H9 (cell line): Measurements from ENCODE around the gene TBC1D20. TPM values are rescaled to one million over a fixed set of nuclear protein-coding genes. Genes with fewer than 3 reads are reported as not detected.

Experiments used
- DNase-seq: peaks from one replicate; pipeline ENCODE4 v3.0.0-alpha.2; 2017
- H2AFZ ChIP-seq: one replicate; pipeline ENCODE4 v1.6.1; 2013; ENCODE audit warnings: mild to moderate bottlenecking, low read length, control low read depth, moderate library complexity
- H2AK5ac ChIP-seq: 2 replicates; pipeline ENCODE4 v1.6.1; 2013; ENCODE audit warnings: low read length, control low read depth, mixed read lengths; ENCODE audit not compliant: insufficient read length
- H2BK120ac ChIP-seq: one replicate; pipeline ENCODE4 v1.6.1; 2013; ENCODE audit warnings: low read depth, mild to moderate bottlenecking, low read length, control low read depth, inconsistent platforms; ENCODE audit not compliant: poor library complexity, severe bottlenecking
- H2BK12ac ChIP-seq: 2 replicates; pipeline ENCODE4 v1.6.1; 2013; ENCODE audit warnings: low read length, control low read depth, mixed read lengths, low read depth; ENCODE audit not compliant: insufficient read length
- H2BK15ac ChIP-seq: 2 replicates; pipeline ENCODE4 v1.6.1; 2013; ENCODE audit warnings: low read depth, low read length, control low read depth
- H2BK20ac ChIP-seq: one replicate; pipeline ENCODE4 v1.6.1; 2013; ENCODE audit warnings: low read depth, mild to moderate bottlenecking, low read length, control low read depth, inconsistent platforms; ENCODE audit not compliant: poor library complexity, severe bottlenecking
- H2BK5ac ChIP-seq: 2 replicates; pipeline ENCODE4 v1.6.1; 2013; ENCODE audit warnings: low read length, control low read depth, mixed read lengths; ENCODE audit not compliant: insufficient read length
- H3K14ac ChIP-seq: 2 replicates; pipeline ENCODE4 v1.6.1; 2013; ENCODE audit warnings: low read length, control low read depth; ENCODE audit not compliant: insufficient read depth
- H3K18ac ChIP-seq: 2 replicates; pipeline ENCODE4 v1.6.1; 2013; ENCODE audit warnings: low read depth, mild to moderate bottlenecking, mixed read lengths, low read length, control low read depth; ENCODE audit not compliant: insufficient read length
- H3K23ac ChIP-seq: 2 replicates; pipeline ENCODE4 v1.6.1; 2013; ENCODE audit warnings: low read length, control low read depth, mixed read lengths, low read depth; ENCODE audit not compliant: insufficient read length
- H3K23me2 ChIP-seq: 2 replicates; pipeline ENCODE4 v1.6.1; 2013; ENCODE audit warnings: low read depth, mild to moderate bottlenecking, mixed read lengths, low read length, control low read depth; ENCODE audit not compliant: insufficient read length, poor library complexity, severe bottlenecking
- H3K27ac ChIP-seq: 2 replicates; pipeline ENCODE4 v1.5.1; 2013; ENCODE audit warnings: low read length, control low read depth, mixed read lengths, low read depth; ENCODE audit not compliant: insufficient read length
- H3K27me3 ChIP-seq: 2 replicates; pipeline ENCODE4 v1.6.1; 2013; ENCODE audit warnings: low read length, control low read depth, inconsistent platforms; ENCODE audit not compliant: insufficient read depth
- H3K4ac ChIP-seq: 2 replicates; pipeline ENCODE4 v1.6.1; 2013; ENCODE audit warnings: low read depth, mild to moderate bottlenecking, control low read depth, inconsistent platforms, low read length, moderate library complexity
- H3K4me1 ChIP-seq: 2 replicates; pipeline ENCODE4 v1.6.1; 2013; ENCODE audit warnings: low read length, control low read depth, inconsistent platforms; ENCODE audit not compliant: insufficient read depth
- H3K4me2 ChIP-seq: 2 replicates; pipeline ENCODE4 v1.6.1; 2013; ENCODE audit warnings: low read length, control low read depth, mixed read lengths; ENCODE audit not compliant: insufficient read length, insufficient read depth
- H3K56ac ChIP-seq: 2 replicates; pipeline ENCODE4 v1.6.1; 2013; ENCODE audit warnings: low read depth, mild to moderate bottlenecking, mixed read lengths, low read length, control low read depth; ENCODE audit not compliant: insufficient read length
- H3K79me1 ChIP-seq: 2 replicates; pipeline ENCODE4 v1.6.1; 2013; ENCODE audit warnings: low read depth, mild to moderate bottlenecking, moderate library complexity, low read length, control low read depth, inconsistent platforms; ENCODE audit not compliant: insufficient read depth, poor library complexity, severe bottlenecking
- H3K79me2 ChIP-seq: 2 replicates; pipeline ENCODE4 v1.6.1; 2013; ENCODE audit warnings: low read length, control low read depth, inconsistent platforms; ENCODE audit not compliant: insufficient read depth
- H3K9ac ChIP-seq: 2 replicates; pipeline ENCODE4 v1.6.1; 2013; ENCODE audit warnings: low read length, control low read depth, mixed read lengths; ENCODE audit not compliant: insufficient read length; ENCODE audit errors: extremely low read depth
- H3K9me3 ChIP-seq: one replicate; pipeline ENCODE4 v1.6.1; 2013; ENCODE audit warnings: low read depth, low read length, inconsistent platforms; ENCODE audit not compliant: control insufficient read depth
- H3T11ph ChIP-seq: one replicate; pipeline ENCODE4 v1.6.1; 2013; ENCODE audit warnings: mild to moderate bottlenecking, low read length, control low read depth, inconsistent platforms
- H4K20me1 ChIP-seq: one replicate; pipeline ENCODE4 v1.6.1; 2013; ENCODE audit not compliant: control insufficient read depth, insufficient read length, insufficient read depth
- H4K5ac ChIP-seq: 2 replicates; pipeline ENCODE4 v1.6.1; 2013; ENCODE audit warnings: low read depth, mild to moderate bottlenecking, mixed read lengths, low read length, control low read depth; ENCODE audit not compliant: insufficient read length
- H4K8ac ChIP-seq: replicated peaks from 2 replicates; pipeline ENCODE4 v1.6.1; 2013; ENCODE audit warnings: low read length, control low read depth, mixed read lengths, low read depth; ENCODE audit not compliant: insufficient read length
- H4K91ac ChIP-seq: 2 replicates; pipeline ENCODE4 v1.6.1; 2013; ENCODE audit warnings: low read depth, mild to moderate bottlenecking, moderate library complexity, mixed read lengths, low read length, control low read depth; ENCODE audit not compliant: insufficient read length
- H3K27ac Mint-ChIP-seq, 3 experiments: 2 replicates in 2 of 3; 3 replicates in 1 of 3; pipeline ENCODE4 v1.8.0; 2020 to 2021; ENCODE audit warnings: mixed read lengths in 3 of 3, mild to moderate bottlenecking in 1 of 3, moderate library complexity in 1 of 3
- H3K27me3 Mint-ChIP-seq: 2 replicates; pipeline ENCODE4 v1.8.0; 2021; ENCODE audit warnings: low read depth, mild to moderate bottlenecking, moderate library complexity, mixed read lengths
- H3K36me3 Mint-ChIP-seq, 3 experiments: 2 replicates in 2 of 3; 3 replicates in 1 of 3; pipeline ENCODE4 v1.8.0; 2020 to 2021; ENCODE audit warnings: low read depth in 3 of 3, mixed read lengths in 3 of 3; ENCODE audit not compliant: insufficient read depth in 1 of 3
- H3K4me1 Mint-ChIP-seq, 2 experiments: 2 replicates each; pipeline ENCODE4 v1.8.0; 2020; ENCODE audit warnings: mixed read lengths in 2 of 2
- H3K4me3 Mint-ChIP-seq, 2 experiments: 2 replicates in 1 of 2; 3 replicates in 1 of 2; pipeline ENCODE4 v1.8.0; 2020 to 2021; ENCODE audit warnings: mild to moderate bottlenecking in 2 of 2, mixed read lengths in 2 of 2, moderate library complexity in 1 of 2
- H3K9me3 Mint-ChIP-seq, 2 experiments: 2 replicates in 1 of 2; 3 replicates in 1 of 2; pipeline ENCODE4 v1.8.0; 2020; ENCODE audit warnings: mild to moderate bottlenecking in 2 of 2, mixed read lengths in 2 of 2, moderate library complexity in 1 of 2
- WGBS: extraction: QIAGEN DNeasy Blood & Tissue Kit; methylation state at CpG from one replicate; pipeline ENCODE4 v1.1.7; 2013; ENCODE audit warnings: missing lambda C conversion rate, low lambda C conversion rate, mixed read lengths; ENCODE audit not compliant: insufficient read length; ENCODE audit errors: extremely low coverage; 5-methylcytosine and 5-hydroxymethylcytosine counted together
- total RNA-seq: library from RNA; stranded (reverse); gene quantifications from 2 replicates; pipeline ENCODE4 v1.2.1, GENCODE V29; 2021
- TF ChIP-seq, protein P1 (sequence below): fragments of 200-600 bp; sonication (generic); conservative IDR thresholded peaks from 3 replicates; pipeline ENCODE4 v1.8.0; 2021; ENCODE audit warnings: antibody characterized with exemption, mild to moderate bottlenecking

TBC1D20 gene
- total RNA-seq, 1 experiment from 2014 or later: 17.9 TPM

DNA sequence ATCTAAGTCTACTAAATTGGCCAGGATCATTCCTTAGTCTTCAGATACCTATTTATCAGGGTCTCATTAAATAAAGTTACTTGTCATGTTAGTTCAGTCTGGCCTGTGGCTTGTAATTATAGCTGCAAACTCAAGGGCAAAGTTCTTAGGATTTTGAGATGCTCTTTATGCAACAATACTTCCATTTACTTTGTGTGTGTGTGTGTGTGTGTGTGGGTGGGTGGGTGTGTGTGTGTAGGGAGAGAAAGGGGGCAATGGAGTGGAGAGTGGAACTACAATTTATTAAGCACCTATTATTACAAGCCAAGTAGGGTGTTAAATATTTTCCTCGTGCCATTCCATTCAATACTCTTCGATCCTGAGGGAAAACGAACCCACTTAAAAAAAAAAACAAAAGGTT is 17.7 kb upstream of the TBC1D20 start:
- no peak overlapping the region for H3K56ac ChIP-seq
- no peak overlapping the region for H3K27ac ChIP-seq
- H4K8ac ChIP-seq: no peak overlapping the region
- Mint-ChIP-seq H3K4me1 (no peaks in the 10 kb centered on the region), H3K4me3 (no peak overlapping the region; a peak in 1 of 5 replicates), H3K36me3 (peaks cover 34 to 85% (median 61%) of the 10 kb centered on the region in 3 experiments), H3K27ac (peak overlapping the region in 1 of 3 experiments; percentile 62; a peak in 2 of 7 replicates), H3K9me3 (no peaks in the 10 kb centered on the region), H3K27me3 (no peaks in the 10 kb centered on the region)
- no peak overlapping the region for H3K14ac ChIP-seq
- H2BK15ac ChIP-seq: no peak overlapping the region
- H3K79me1 ChIP-seq: peaks cover 4% of the 10 kb centered on the region
- no peaks in the 10 kb centered on the region for H3K9me3 ChIP-seq
- H3K4ac ChIP-seq: no peak overlapping the region
- no peak overlapping the region for H3K18ac ChIP-seq
- no peak overlapping the region for H2AFZ ChIP-seq
- H3K9ac ChIP-seq: no peak overlapping the region
- H4K91ac ChIP-seq: no peak overlapping the region
- H2BK20ac ChIP-seq: no peak overlapping the region
- H2BK12ac ChIP-seq: no peak overlapping the region
- H3T11ph ChIP-seq: no peak overlapping the region
- H4K20me1 ChIP-seq: no peaks in the 10 kb centered on the region
- TF ChIP-seq, protein P1, sequence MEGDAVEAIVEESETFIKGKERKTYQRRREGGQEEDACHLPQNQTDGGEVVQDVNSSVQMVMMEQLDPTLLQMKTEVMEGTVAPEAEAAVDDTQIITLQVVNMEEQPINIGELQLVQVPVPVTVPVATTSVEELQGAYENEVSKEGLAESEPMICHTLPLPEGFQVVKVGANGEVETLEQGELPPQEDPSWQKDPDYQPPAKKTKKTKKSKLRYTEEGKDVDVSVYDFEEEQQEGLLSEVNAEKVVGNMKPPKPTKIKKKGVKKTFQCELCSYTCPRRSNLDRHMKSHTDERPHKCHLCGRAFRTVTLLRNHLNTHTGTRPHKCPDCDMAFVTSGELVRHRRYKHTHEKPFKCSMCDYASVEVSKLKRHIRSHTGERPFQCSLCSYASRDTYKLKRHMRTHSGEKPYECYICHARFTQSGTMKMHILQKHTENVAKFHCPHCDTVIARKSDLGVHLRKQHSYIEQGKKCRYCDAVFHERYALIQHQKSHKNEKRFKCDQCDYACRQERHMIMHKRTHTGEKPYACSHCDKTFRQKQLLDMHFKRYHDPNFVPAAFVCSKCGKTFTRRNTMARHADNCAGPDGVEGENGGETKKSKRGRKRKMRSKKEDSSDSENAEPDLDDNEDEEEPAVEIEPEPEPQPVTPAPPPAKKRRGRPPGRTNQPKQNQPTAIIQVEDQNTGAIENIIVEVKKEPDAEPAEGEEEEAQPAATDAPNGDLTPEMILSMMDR: no peak
- H2BK5ac ChIP-seq: no peak overlapping the region
- no peak overlapping the region for H4K5ac ChIP-seq
- no peak overlapping the region for H2BK120ac ChIP-seq
- H3K79me2 ChIP-seq: no peaks in the 10 kb centered on the region
- H3K27me3 ChIP-seq: no peaks in the 10 kb centered on the region
- DNase-seq: no peak
- no peak overlapping the region for H2AK5ac ChIP-seq
- H3K4me2 ChIP-seq: no peak overlapping the region
- WGBS: no CpG with 5 or more reads among the region's 3 CpGs
- no peak overlapping the region for H3K23ac ChIP-seq
- H3K23me2 ChIP-seq: no peaks in the 10 kb centered on the region
- no peaks in the 10 kb centered on the region for H3K4me1 ChIP-seq
